SU-DHL-6 (cell line): ENCODE results near the gene KRT71.

ENCODE experiments used
- H2AFZ ChIP-seq: fragments of 200-600 bp; sonication (generic); 2 replicates; pipeline ENCODE4 v1.6.1; 2014; ENCODE audit warnings: low read depth, mild to moderate bottlenecking, moderate library complexity, mixed read lengths, antibody characterized with exemption, low read length; ENCODE audit not compliant: severe bottlenecking
- H3F3A ChIP-seq: fragments of 200-600 bp; shearing (Covaris generic); 2 replicates; pipeline ENCODE4 v1.6.0; 2016; ENCODE audit warnings: antibody characterized with exemption, mild to moderate bottlenecking; ENCODE audit not compliant: insufficient read depth
- H3K27ac ChIP-seq: fragments of 200-600 bp; sonication (generic); 2 replicates; pipeline ENCODE4 v1.5.1; 2016; ENCODE audit warnings: low read depth, mild to moderate bottlenecking, low read length, moderate library complexity, mixed read lengths
- H3K27me3 ChIP-seq: fragments of 200-600 bp; sonication (generic), shearing (Covaris generic); 2 replicates; pipeline ENCODE4 v1.6.0; 2014; ENCODE audit warnings: mild to moderate bottlenecking, low read length
- H3K36me3 ChIP-seq: fragments of 200-600 bp; sonication (generic); 2 replicates; pipeline ENCODE4 v1.6.1; 2014; ENCODE audit warnings: mild to moderate bottlenecking, low read length, mixed read lengths
- H3K4me2 ChIP-seq: fragments of 300-600, 200-600 bp; shearing (Covaris generic), sonication (generic); 2 replicates; pipeline ENCODE4 v1.6.0; 2014; ENCODE audit warnings: low read length, low read depth, mild to moderate bottlenecking; ENCODE audit not compliant: poor library complexity, severe bottlenecking
- H3K4me3 ChIP-seq: fragments of 200-600 bp; sonication (generic); 2 replicates; pipeline ENCODE4 v1.5.1; 2014; ENCODE audit warnings: antibody characterized with exemption, low read length, mild to moderate bottlenecking, mixed read lengths; ENCODE audit not compliant: insufficient read depth, poor library complexity, severe bottlenecking
- H3K79me2 ChIP-seq: fragments of 200-600 bp; sonication (generic); 2 replicates; pipeline ENCODE4 v1.6.1; 2014; ENCODE audit warnings: mild to moderate bottlenecking, low read length, moderate library complexity; ENCODE audit not compliant: insufficient read depth
- H3K9ac ChIP-seq: fragments of 200-600 bp; sonication (generic); 2 replicates; pipeline ENCODE4 v1.7.0; 2014; ENCODE audit warnings: mild to moderate bottlenecking, low read length
- H3K9me2 ChIP-seq: fragments of 200-600 bp; sonication (generic); replicated peaks from 2 replicates; pipeline ENCODE4 v1.6.1; 2014; ENCODE audit warnings: low read length; ENCODE audit not compliant: insufficient read depth
- H3K9me3 ChIP-seq: fragments of 200-600 bp; sonication (generic); 2 replicates; pipeline ENCODE4 v1.6.1; 2014; ENCODE audit warnings: low read length, mixed read lengths; ENCODE audit not compliant: insufficient read depth
- H4K20me1 ChIP-seq: fragments of 200-600 bp; sonication (generic); 2 replicates; pipeline ENCODE4 v1.6.1; 2014; ENCODE audit warnings: low read depth, mild to moderate bottlenecking, antibody characterized with exemption, low read length, moderate library complexity, mixed read lengths
- CTCF ChIP-seq: fragments of 200-600 bp; sonication (generic); IDR thresholded peaks from one replicate; pipeline ENCODE4 v1.5.1; 2017; ENCODE audit warnings: antibody characterized with exemption, mild to moderate bottlenecking, low read length, moderate library complexity; ENCODE audit not compliant: insufficient read depth, poor library complexity, severe bottlenecking
- EZH2phosphoT487 ChIP-seq: fragments of 200-600 bp; sonication (generic), shearing (Covaris generic); conservative IDR thresholded peaks from 2 replicates; pipeline ENCODE4 v1.6.1; 2018; ENCODE audit warnings: mild to moderate bottlenecking, antibody characterized with exemption, low read length, moderate library complexity, mixed read lengths

Gene KRT71

GRCh38 chr12:52523824-52524223 is 29.1 kb downstream of the KRT71 start:
- no peak overlapping the region for H3K27ac ChIP-seq
- TF ChIP-seq EZH2phosphoT487 (no peak), CTCF (no peak)

GRCh38 chr12:52522346-52523011 is 30.5 kb downstream of the KRT71 start:
- no peak for TF ChIP-seq CTCF
- no peak for TF ChIP-seq EZH2phosphoT487
- no peak overlapping the region for H3K4me3 ChIP-seq
- no peak overlapping the region for H3K4me2 ChIP-seq
- H3K79me2 ChIP-seq = no peaks in the 10 kb centered on the region
- H3K9me3 ChIP-seq = no peaks in the 10 kb centered on the region
- H3K27ac ChIP-seq = no peak overlapping the region
- H2AFZ ChIP-seq = no peak overlapping the region
- H3K9ac ChIP-seq = no peak overlapping the region
- H3K27me3 ChIP-seq = no peaks in the 10 kb centered on the region
- no peaks in the 10 kb centered on the region for H3K9me2 ChIP-seq
- no peaks in the 10 kb centered on the region for H3F3A ChIP-seq
- no peaks in the 10 kb centered on the region for H4K20me1 ChIP-seq
- H3K36me3 ChIP-seq = no peaks in the 10 kb centered on the region

More at GRCh38 chr12:52523824-52524223, 29.1 kb downstream of the KRT71 start:
- no peaks in the 10 kb centered on the region for H3K27me3 ChIP-seq
- no peaks in the 10 kb centered on the region for H3K9me3 ChIP-seq
- H3K4me2 ChIP-seq = no peak overlapping the region
- no peaks in the 10 kb centered on the region for H3K9me2 ChIP-seq
- no peaks in the 10 kb centered on the region for H3K79me2 ChIP-seq
- no peaks in the 10 kb centered on the region for H3K36me3 ChIP-seq
- H3K4me3 ChIP-seq = no peak overlapping the region
- no peaks in the 10 kb centered on the region for H4K20me1 ChIP-seq
- H2AFZ ChIP-seq = no peak overlapping the region
- no peak overlapping the region for H3K9ac ChIP-seq
- H3F3A ChIP-seq = no peaks in the 10 kb centered on the region

GRCh38 chr12:52521568-52522266 is 31.2 kb downstream of the KRT71 start:
- Histone ChIP-seq H3K79me2 (no peaks in the 10 kb centered on the region), H3K27me3 (no peaks in the 10 kb centered on the region), H3F3A (no peaks in the 10 kb centered on the region), H3K9me3 (no peaks in the 10 kb centered on the region), H4K20me1 (no peaks in the 10 kb centered on the region), H3K9ac (no peak overlapping the region), H3K36me3 (no peaks in the 10 kb centered on the region), H2AFZ (no peak overlapping the region), H3K9me2 (no peaks in the 10 kb centered on the region), H3K4me3 (no peak overlapping the region), H3K27ac (no peak overlapping the region), H3K4me2 (no peak overlapping the region)
- TF ChIP-seq EZH2phosphoT487 (no peak), CTCF (no peak)
